OCI-LY3 (cell line): ENCODE measurements around the gene SPINK8.
"Not testable (repeated sequence)": the region's sequence is repeated elsewhere in the genome, so short reads cannot be mapped to it uniquely, and the experiment has no call there.

Experiments
- H2AFZ ChIP-seq: fragments of 200-600, 300-600 bp; shearing (Covaris generic); 2 replicates; pipeline ENCODE4 v1.6.0; 2014; ENCODE audit warnings: antibody characterized with exemption, low read depth, low read length
- H3K27ac ChIP-seq: fragments of 200-600, 300-600 bp; sonication (generic); 2 replicates; pipeline ENCODE4 v1.5.1; 2014; ENCODE audit warnings: mild to moderate bottlenecking, low read length, moderate library complexity, mixed read lengths
- H3K27me3 ChIP-seq: fragments of 200-600, 300-600 bp; sonication (generic); 2 replicates; pipeline ENCODE4 v1.6.1; 2014; ENCODE audit warnings: low read depth, low read length, mixed read lengths
- H3K36me3 ChIP-seq: fragments of 200-600, 300-600 bp; sonication (generic); replicated peaks from 2 replicates; pipeline ENCODE3; 2014; ENCODE audit warnings: low read depth, low read length, mixed read lengths
- H3K4me1 ChIP-seq: fragments of 300-600, 200-600 bp; sonication (generic); 2 replicates; pipeline ENCODE4 v1.6.1; 2014; ENCODE audit warnings: low read length, mixed read lengths
- H3K4me2 ChIP-seq: fragments of 200-600, 300-600 bp; sonication (generic); 2 replicates; pipeline ENCODE4 v1.6.1; 2014; ENCODE audit warnings: low read length, mixed read lengths
- H3K4me3 ChIP-seq: fragments of 300-600, 200-600 bp; sonication (generic); 2 replicates; pipeline ENCODE4 v1.5.1; 2014; ENCODE audit warnings: antibody characterized with exemption, mild to moderate bottlenecking, low read length, moderate library complexity
- H3K79me2 ChIP-seq: fragments of 300-600, 200-600 bp; shearing (Covaris generic); 2 replicates; pipeline ENCODE4 v1.6.1; 2014; ENCODE audit warnings: mild to moderate bottlenecking, low read length, mixed read lengths
- H3K9ac ChIP-seq: fragments of 300-600, 200-600 bp; shearing (Covaris generic); 2 replicates; pipeline ENCODE4 v1.6.0; 2014; ENCODE audit warnings: mild to moderate bottlenecking, low read length, moderate library complexity
- H3K9me3 ChIP-seq: fragments of 200-600, 300-600 bp; shearing (Covaris generic); 2 replicates; pipeline ENCODE4 v1.6.1; 2014; ENCODE audit warnings: low read length, mixed read lengths; ENCODE audit not compliant: insufficient read depth
- H4K20me1 ChIP-seq: fragments of 200-600, 300-600 bp; sonication (generic); 2 replicates; pipeline ENCODE4 v1.6.1; 2016; ENCODE audit warnings: low read length, mixed read lengths; ENCODE audit not compliant: insufficient read depth
- EZH2phosphoT487 ChIP-seq: fragments of 200-600 bp; shearing (Covaris generic); IDR thresholded peaks from 2 replicates; pipeline ENCODE4 v1.6.1; 2018; ENCODE audit warnings: antibody characterized with exemption, mixed run types, low read depth
- TF ChIP-seq, protein P1 (sequence below): fragments of 200-600, 300-600 bp; sonication (generic); IDR thresholded peaks from 2 replicates; pipeline ENCODE4 v1.5.1; 2014; ENCODE audit warnings: antibody characterized with exemption, low read length, low read depth

SPINK8 gene

DNA sequence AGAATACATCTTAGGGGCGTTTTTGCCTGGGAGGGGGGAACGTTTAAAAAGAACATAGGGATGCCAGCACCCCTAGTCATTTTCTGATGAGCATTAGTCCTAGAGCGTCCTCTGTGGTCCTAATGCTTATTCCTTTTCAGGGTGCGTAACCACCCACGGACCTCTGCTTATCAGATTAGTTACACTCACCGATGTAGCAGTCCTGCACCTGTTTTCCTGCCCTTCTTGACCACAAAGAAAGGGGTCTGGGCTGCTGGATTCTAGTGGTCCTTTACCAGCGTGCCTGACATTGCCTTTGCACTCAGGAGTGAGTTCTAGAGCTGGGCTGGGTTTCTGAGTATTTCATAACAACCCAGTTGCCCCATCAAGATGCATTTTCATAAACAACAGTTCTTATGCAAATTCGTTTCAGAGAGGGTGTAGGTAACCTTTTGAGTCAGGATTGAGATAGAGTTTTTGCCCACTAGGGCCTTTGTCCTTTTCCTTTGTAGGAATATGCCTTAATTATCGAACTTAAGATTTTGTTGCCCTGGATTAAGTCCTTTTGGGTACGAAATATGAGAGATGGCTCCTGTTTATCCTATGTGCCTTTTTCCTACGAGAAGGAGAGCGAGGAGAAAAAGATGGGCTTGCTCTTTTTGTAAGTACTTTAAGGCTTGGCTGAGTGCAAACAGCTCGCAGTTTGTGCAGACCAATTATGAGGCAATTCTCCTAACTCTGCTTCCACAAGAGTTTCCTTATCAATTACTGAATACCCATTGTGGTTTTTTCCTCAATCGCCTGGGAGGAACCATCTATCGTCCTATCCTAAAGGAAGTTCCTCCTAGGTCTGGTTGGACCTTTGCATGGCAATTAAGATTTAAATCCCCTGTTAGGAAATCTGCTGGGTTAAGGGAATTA, at the start of gene SPINK8:
Gene SPINK8 (minus strand): TSS at position 316 of the 900 bp plus-strand sequence. CDS start 5,320 bp downstream, outside the sequence.
- not testable (repeated sequence) for H3K4me1 ChIP-seq, H2AFZ ChIP-seq, H3K9me3 ChIP-seq, H3K36me3 ChIP-seq, H3K4me3 ChIP-seq, H3K27me3 ChIP-seq, H3K4me2 ChIP-seq, H4K20me1 ChIP-seq, H3K9ac ChIP-seq, H3K27ac ChIP-seq, H3K79me2 ChIP-seq

DNA sequence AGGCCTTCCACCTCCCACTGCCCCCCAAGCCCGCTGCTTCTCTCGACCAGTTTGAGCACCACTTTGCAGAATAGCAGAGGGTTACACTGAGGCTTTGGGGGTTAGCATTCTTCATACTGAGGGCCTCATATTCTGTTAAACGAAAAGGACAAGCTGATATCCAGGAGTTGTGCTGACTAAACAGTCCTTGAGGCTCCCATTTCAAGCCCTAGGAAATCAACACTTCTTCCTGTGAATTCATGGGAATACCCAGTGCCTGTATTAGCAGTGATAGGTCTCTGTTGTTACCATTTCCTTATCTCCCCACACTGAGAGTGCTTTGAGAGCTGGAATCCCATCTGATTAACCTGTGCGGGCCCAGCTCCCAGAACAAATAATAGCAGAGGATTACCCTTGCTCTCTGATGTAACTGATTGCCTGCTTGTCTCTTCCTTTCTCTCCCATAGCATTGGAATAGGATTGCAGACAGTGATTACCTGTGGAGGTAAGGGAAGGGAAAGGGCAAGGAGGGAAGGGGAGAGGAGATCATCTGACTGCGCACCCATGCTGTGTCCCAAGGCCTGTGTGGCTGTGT, 39.5 kb upstream of the SPINK8 start:
- Histone ChIP-seq H2AFZ (no peak overlapping the region), H4K20me1 (no peaks in the 10 kb centered on the region), H3K9me3 (no peaks in the 10 kb centered on the region), H3K4me2 (no peak overlapping the region), H3K79me2 (no peaks in the 10 kb centered on the region), H3K4me3 (no peak overlapping the region), H3K27me3 (no peaks in the 10 kb centered on the region), H3K9ac (no peak overlapping the region), H3K36me3 (no peaks in the 10 kb centered on the region), H3K4me1 (no peaks in the 10 kb centered on the region), H3K27ac (no peak overlapping the region)
- no peak for TF ChIP-seq EZH2phosphoT487
- TF ChIP-seq, protein P1, sequence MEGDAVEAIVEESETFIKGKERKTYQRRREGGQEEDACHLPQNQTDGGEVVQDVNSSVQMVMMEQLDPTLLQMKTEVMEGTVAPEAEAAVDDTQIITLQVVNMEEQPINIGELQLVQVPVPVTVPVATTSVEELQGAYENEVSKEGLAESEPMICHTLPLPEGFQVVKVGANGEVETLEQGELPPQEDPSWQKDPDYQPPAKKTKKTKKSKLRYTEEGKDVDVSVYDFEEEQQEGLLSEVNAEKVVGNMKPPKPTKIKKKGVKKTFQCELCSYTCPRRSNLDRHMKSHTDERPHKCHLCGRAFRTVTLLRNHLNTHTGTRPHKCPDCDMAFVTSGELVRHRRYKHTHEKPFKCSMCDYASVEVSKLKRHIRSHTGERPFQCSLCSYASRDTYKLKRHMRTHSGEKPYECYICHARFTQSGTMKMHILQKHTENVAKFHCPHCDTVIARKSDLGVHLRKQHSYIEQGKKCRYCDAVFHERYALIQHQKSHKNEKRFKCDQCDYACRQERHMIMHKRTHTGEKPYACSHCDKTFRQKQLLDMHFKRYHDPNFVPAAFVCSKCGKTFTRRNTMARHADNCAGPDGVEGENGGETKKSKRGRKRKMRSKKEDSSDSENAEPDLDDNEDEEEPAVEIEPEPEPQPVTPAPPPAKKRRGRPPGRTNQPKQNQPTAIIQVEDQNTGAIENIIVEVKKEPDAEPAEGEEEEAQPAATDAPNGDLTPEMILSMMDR: no peak

DNA sequence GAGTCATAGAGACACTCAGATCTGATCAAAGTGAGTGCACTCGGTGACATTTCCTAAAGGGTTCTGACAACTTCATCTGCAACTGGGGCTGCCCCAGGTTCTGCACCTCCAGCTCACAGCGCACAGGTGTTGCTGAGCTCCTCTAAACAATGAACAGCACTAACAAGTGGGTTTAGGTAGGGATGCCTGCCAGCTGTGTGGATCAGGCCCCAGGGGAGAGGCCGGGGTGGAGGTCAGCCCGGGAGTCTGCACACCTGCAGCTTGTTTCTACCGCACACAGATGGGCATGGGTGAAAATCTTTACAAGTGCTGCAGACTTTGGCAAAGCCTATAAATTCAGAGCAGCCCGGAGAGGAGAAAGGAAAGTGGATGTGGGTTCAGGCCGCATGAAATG, 38.9 kb upstream of the SPINK8 start:
- no peak overlapping the region for H3K4me2 ChIP-seq
- H4K20me1 ChIP-seq: no peaks in the 10 kb centered on the region
- TF ChIP-seq EZH2phosphoT487: no peak
- TF ChIP-seq, protein P1: no peak
- no peak overlapping the region for H3K4me3 ChIP-seq
- H3K9ac ChIP-seq: no peak overlapping the region
- H3K4me1 ChIP-seq: no peaks in the 10 kb centered on the region
- H2AFZ ChIP-seq: no peak overlapping the region
- H3K36me3 ChIP-seq: no peaks in the 10 kb centered on the region
- H3K9me3 ChIP-seq: no peaks in the 10 kb centered on the region
- H3K27ac ChIP-seq: no peak overlapping the region
- no peaks in the 10 kb centered on the region for H3K27me3 ChIP-seq
- no peaks in the 10 kb centered on the region for H3K79me2 ChIP-seq

DNA sequence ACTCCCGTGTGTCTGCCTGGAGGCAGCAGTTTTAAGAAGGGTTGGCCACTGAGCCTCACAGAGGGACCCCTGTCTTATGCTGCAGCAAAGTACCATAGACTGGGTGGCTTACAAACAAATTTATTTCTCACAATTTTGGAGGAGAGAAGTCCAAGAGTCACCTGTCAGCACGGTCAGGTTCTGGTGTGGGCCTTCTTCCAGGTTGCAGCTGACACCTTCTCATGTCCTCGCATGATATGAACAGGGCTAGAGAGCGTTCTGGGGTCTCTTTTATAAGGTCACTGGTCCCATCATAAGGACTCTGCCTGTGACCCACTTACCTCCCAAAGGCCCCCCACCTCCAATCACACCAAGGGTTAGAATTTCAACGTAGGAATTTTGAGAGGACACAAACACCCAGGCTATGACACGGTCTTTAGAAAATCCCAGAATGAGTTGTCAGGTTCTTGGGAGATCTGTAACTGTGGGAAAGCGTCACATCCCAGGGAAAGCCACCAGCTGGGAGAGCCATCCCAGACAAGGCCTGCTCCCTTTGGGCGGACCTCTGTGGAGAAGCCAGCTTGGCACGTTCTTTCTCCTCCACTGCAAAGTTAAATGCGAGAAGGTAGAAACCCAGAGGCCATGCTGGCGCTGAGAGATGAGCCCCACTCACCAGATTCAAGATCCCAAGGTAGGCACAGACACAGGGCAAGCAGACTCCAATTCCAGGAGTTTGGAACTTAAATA, 38.4 kb upstream of the SPINK8 start, which contains the start of gene FBXW12:
Gene FBXW12 (plus strand): TSS at position 569 of the 726 bp plus-strand sequence. CDS start 549 bp downstream, outside the sequence.
- H3K4me1 ChIP-seq: no peaks in the 10 kb centered on the region
- H3K4me2 ChIP-seq: no peak within 1 kb of the TSS
- H3K36me3 ChIP-seq: no peaks in the 10 kb centered on the region
- no peaks in the 10 kb centered on the region for H3K9me3 ChIP-seq
- no peak within 1 kb of the TSS for H3K9ac ChIP-seq
- TF ChIP-seq EZH2phosphoT487: no peak
- TF ChIP-seq, protein P1: no peak
- no peak within 1 kb of the TSS for H3K4me3 ChIP-seq
- no peaks in the 10 kb centered on the region for H4K20me1 ChIP-seq
- no peak within 1 kb of the TSS for H2AFZ ChIP-seq
- H3K27ac ChIP-seq: no peak within 1 kb of the TSS
- no peaks in the 10 kb centered on the region for H3K79me2 ChIP-seq
- H3K27me3 ChIP-seq: no peaks in the 10 kb centered on the region
